PC-3 (cell line): Measurements from ENCODE around the gene FNIP1. TPM values are rescaled to one million over a fixed set of nuclear protein-coding genes. Genes with fewer than 3 reads are reported as not detected.

Experiments used
- ATAC-seq: fragments of 200-7000 bp; cut with Tn5 transposase; 2 replicates; pipeline ENCODE4 v1.9.1; 2020; ENCODE audit warnings: mild to moderate bottlenecking, moderate library complexity
- BruUV-seq: library from RNA; stranded (reverse); fragments of 400-500 nt; replicated peaks from 2 replicates; lab custom pipeline; 2021; lab: Mats Ljungman, UMichigan
- CTCF ChIA-PET: fragments of 300-600 bp; sonication (Branson Sonifier 250); formaldehyde crosslinking; loops from one replicate; lab custom pipeline; 2022; ENCODE audit warnings: antibody characterized with exemption; lab: Charles Lee
- POLR2A ChIA-PET: fragments of 300-600 bp; sonication (Branson Sonifier 250); formaldehyde crosslinking; loops from one replicate; lab custom pipeline; 2022; ENCODE audit warnings: antibody characterized with exemption; ENCODE audit not compliant: unreplicated experiment; lab: Charles Lee
- DNase-seq: peaks from one replicate; pipeline ENCODE4 v3.0.0-alpha.2; 2015
- H2AFZ ChIP-seq: fragments of 300-600 bp; sonication (generic); 2 replicates; pipeline ENCODE4 v1.6.0; 2016; ENCODE audit warnings: antibody characterized with exemption, low read length
- H3F3A ChIP-seq: fragments of 300-600 bp; sonication (generic); one replicate; pipeline ENCODE4 v1.6.0; 2017; ENCODE audit warnings: antibody characterized with exemption, low read length, control low read depth, mild to moderate bottlenecking; ENCODE audit not compliant: unreplicated experiment
- H3K27ac ChIP-seq: fragments of 300-600 bp; sonication (generic); 2 replicates; pipeline ENCODE4 v1.5.1; 2016; ENCODE audit warnings: mild to moderate bottlenecking, low read length
- H3K27me3 ChIP-seq: fragments of 300-600 bp; sonication (generic); 2 replicates; pipeline ENCODE4 v1.6.1; 2016; ENCODE audit warnings: low read length, mixed read lengths
- H3K36me3 ChIP-seq: fragments of 300-600 bp; sonication (generic); 2 replicates; pipeline ENCODE4 v1.6.1; 2016; ENCODE audit warnings: low read depth, mixed run types, low read length, mixed read lengths
- H3K4me1 ChIP-seq: fragments of 300-600 bp; sonication (generic); 2 replicates; pipeline ENCODE4 v1.5.1; 2016; ENCODE audit warnings: low read length; ENCODE audit not compliant: insufficient read depth
- H3K4me2 ChIP-seq: fragments of 300-600 bp; sonication (generic); 2 replicates; pipeline ENCODE4 v1.6.0; 2016; ENCODE audit warnings: low read length
- H3K4me3 ChIP-seq: fragments of 300-600 bp; sonication (generic); 2 replicates; pipeline ENCODE4 v1.5.1; 2016; ENCODE audit warnings: mild to moderate bottlenecking, low read length, mixed read lengths
- H3K79me2 ChIP-seq: fragments of 300-600 bp; sonication (generic); 2 replicates; pipeline ENCODE4 v1.6.1; 2017; ENCODE audit warnings: low read length, mixed read lengths
- H3K9ac ChIP-seq: fragments of 300-600 bp; sonication (generic); 2 replicates; pipeline ENCODE4 v1.6.0; 2016; ENCODE audit warnings: mild to moderate bottlenecking, low read length
- H3K9me2 ChIP-seq: fragments of 300-600 bp; sonication (generic); replicated peaks from 2 replicates; pipeline ENCODE4 v1.6.1; 2016; ENCODE audit warnings: mixed run types, low read length, mixed read lengths
- H3K9me3 ChIP-seq: fragments of 300-600 bp; sonication (generic); 2 replicates; pipeline ENCODE4 v1.6.1; 2016; ENCODE audit warnings: low read length, mixed read lengths
- H4K20me1 ChIP-seq: fragments of 300-600 bp; sonication (generic); 2 replicates; pipeline ENCODE4 v1.6.1; 2016; ENCODE audit warnings: low read length, mixed read lengths
- CTCF ChIP-seq: fragments of 300-600 bp; sonication (generic); conservative IDR thresholded peaks from 2 replicates; pipeline ENCODE4 v1.5.1; 2017; ENCODE audit warnings: antibody characterized with exemption, low read depth, mild to moderate bottlenecking, low read length
- EZH2 ChIP-seq: fragments of 300-600 bp; sonication (generic); IDR thresholded peaks from one replicate; pipeline ENCODE4 v1.6.1; 2017; ENCODE audit warnings: antibody characterized with exemption, mild to moderate bottlenecking, low read length; ENCODE audit not compliant: unreplicated experiment
- EZH2phosphoT487 ChIP-seq: fragments of 300-600 bp; sonication (generic); IDR thresholded peaks from 2 replicates; pipeline ENCODE4 v1.6.1; 2018; ENCODE audit warnings: mild to moderate bottlenecking, antibody characterized with exemption, low read length, borderline replicate concordance
- intact Hi-C: fragments of 100-400 bp; cut with micrococcal nuclease; formaldehyde crosslinking; loops from 2 replicates; pipeline ENCODE4 v1.9.0; 2023
- total RNA-seq: library from RNA; depleted of rRNA; stranded (reverse); fragments of >200 nt; gene quantifications from 2 replicates; pipeline ENCODE4 v1.2.3, GENCODE V29; 2014

Gene FNIP1
- total RNA-seq, 1 experiment from 2014 or later, result 15.1 TPM

GRCh38 chr5:131610198-131611063 lies 186.4 kb downstream of the FNIP1 start:
- H3K9me3 ChIP-seq, result no peaks in the 10 kb centered on the region
- no peak overlapping the region for H3K4me2 ChIP-seq
- H3K9me2 ChIP-seq, result no peaks in the 10 kb centered on the region
- CTCF ChIA-PET, result no interaction called here
- TF ChIP-seq CTCF (no peak), EZH2 (no peak), EZH2phosphoT487 (no peak)
- no peak overlapping the region for H3K27ac ChIP-seq
- no peak overlapping the region for H2AFZ ChIP-seq
- peak; percentile 65 for ATAC-seq
- no peaks in the 10 kb centered on the region for H3K36me3 ChIP-seq
- peak; percentile 56 for DNase-seq
- H3F3A ChIP-seq, result no peaks in the 10 kb centered on the region
- H3K79me2 ChIP-seq, result peaks cover 96% of the 10 kb centered on the region
- intact Hi-C loops, result no loop called here
- peaks cover 19% of the 10 kb centered on the region for H3K4me1 ChIP-seq
- POLR2A ChIA-PET, result no interaction called here
- H3K9ac ChIP-seq, result no peak overlapping the region
- H4K20me1 ChIP-seq, result peaks cover 7% of the 10 kb centered on the region; the same call in 1 of the 2 replicates
- no TSS peak for BruUV-seq
- H3K27me3 ChIP-seq, result no peaks in the 10 kb centered on the region
- H3K4me3 ChIP-seq, result no peak overlapping the region

- H3F3A ChIP-seq, result no peaks in the 10 kb centered on the region
- no peak overlapping the region for H3K4me3 ChIP-seq
- ChIA-PET POLR2A (no interaction called here), CTCF (no interaction called here)
- H3K9me3 ChIP-seq, result no peaks in the 10 kb centered on the region
- no peak overlapping the region for H3K9ac ChIP-seq
- no peak overlapping the region for H3K4me2 ChIP-seq
- no TSS peak for BruUV-seq
- peaks cover 13% of the 10 kb centered on the region for H3K4me1 ChIP-seq
- no peak for ATAC-seq
- TF ChIP-seq CTCF (no peak), EZH2phosphoT487 (no peak), EZH2 (no peak)
- DNase-seq, result no peak
- H3K9me2 ChIP-seq, result no peaks in the 10 kb centered on the region
- H3K36me3 ChIP-seq, result no peaks in the 10 kb centered on the region
- H4K20me1 ChIP-seq, result peaks cover 3% of the 10 kb centered on the region; the same call in 1 of the 2 replicates
- H3K27me3 ChIP-seq, result no peaks in the 10 kb centered on the region
- no peak overlapping the region for H3K27ac ChIP-seq
- H2AFZ ChIP-seq, result no peak overlapping the region
- intact Hi-C loops, result no loop called here
- peaks cover 95% of the 10 kb centered on the region for H3K79me2 ChIP-seq
These were observed 187.0 kb downstream of the FNIP1 start for GRCh38 chr5:131609774-131610173.

GRCh38 chr5:131608597-131608996 lies 188.2 kb downstream of the FNIP1 start:
- Histone ChIP-seq H3F3A (no peaks in the 10 kb centered on the region), H3K9ac (no peak overlapping the region), H2AFZ (no peak overlapping the region), H3K27me3 (no peaks in the 10 kb centered on the region), H3K9me2 (no peaks in the 10 kb centered on the region), H3K9me3 (no peaks in the 10 kb centered on the region), H3K4me1 (peaks cover 8% of the 10 kb centered on the region; the same call in 1 of the 2 replicates), H3K27ac (no peak overlapping the region), H3K36me3 (no peaks in the 10 kb centered on the region), H3K79me2 (peaks cover 88% of the 10 kb centered on the region), H3K4me3 (no peak overlapping the region), H4K20me1 (no peaks in the 10 kb centered on the region), H3K4me2 (no peak overlapping the region)
- intact Hi-C loops, result no loop called here
- TF ChIP-seq CTCF, result no peak
- no peak for TF ChIP-seq EZH2
- no peak for TF ChIP-seq EZH2phosphoT487
- ATAC-seq (no peak), DNase-seq (no peak)
- ChIA-PET POLR2A (no interaction called here), CTCF (no interaction called here)
- no TSS peak for BruUV-seq
